Calu3 (cell line): ENCODE results near the gene SLC6A12. TPM values are rescaled to one million over a fixed set of nuclear protein-coding genes. Genes with fewer than 3 reads are reported as not detected.
"Not testable (repeated sequence)": the region's sequence is repeated elsewhere in the genome, so short reads cannot be mapped to it uniquely, and the experiment has no call there.

ENCODE experiments used
- BruUV-seq: library from RNA; stranded (reverse); fragments of 400-500 nt; replicated peaks from 2 replicates; lab custom pipeline; 2021; lab: Mats Ljungman, UMichigan
- CTCF ChIA-PET: fragments of 300-600 bp; sonication (Branson Sonifier 250); formaldehyde crosslinking; loops from one replicate; lab custom pipeline; 2022; ENCODE audit warnings: antibody characterized with exemption; lab: Charles Lee
- DNase-seq: peaks from one replicate; pipeline ENCODE4 v3.0.0; 2022
- H3K27ac Mint-ChIP-seq: one replicate; pipeline ENCODE4 v1.8.0; 2022; ENCODE audit warnings: mixed read lengths; ENCODE audit not compliant: unreplicated experiment
- H3K27me3 Mint-ChIP-seq: one replicate; pipeline ENCODE4 v1.8.0; 2022; ENCODE audit warnings: mixed read lengths; ENCODE audit not compliant: unreplicated experiment
- H3K36me3 Mint-ChIP-seq: one replicate; pipeline ENCODE4 v1.8.0; 2022; ENCODE audit warnings: mild to moderate bottlenecking, moderate library complexity, mixed read lengths; ENCODE audit not compliant: insufficient read depth, unreplicated experiment
- H3K4me1 Mint-ChIP-seq: one replicate; pipeline ENCODE4 v1.8.0; 2022; ENCODE audit warnings: mild to moderate bottlenecking, low read depth, mixed read lengths; ENCODE audit not compliant: unreplicated experiment
- H3K4me3 Mint-ChIP-seq: one replicate; pipeline ENCODE4 v1.8.0; 2022; ENCODE audit warnings: mild to moderate bottlenecking, low read depth, moderate library complexity, mixed read lengths; ENCODE audit not compliant: unreplicated experiment
- H3K9me3 Mint-ChIP-seq: one replicate; pipeline ENCODE4 v1.8.0; 2022; ENCODE audit warnings: low read depth, mixed read lengths; ENCODE audit not compliant: unreplicated experiment
- intact Hi-C: fragments of 100-400 bp; cut with micrococcal nuclease; formaldehyde crosslinking; loops from one replicate; pipeline ENCODE4 v1.10.0; 2022; ENCODE audit not compliant: unreplicated experiment
- total RNA-seq: library from RNA; stranded (reverse); gene quantifications from 2 replicates; pipeline ENCODE4 v1.2.3, GENCODE V29; 2022
- TF ChIP-seq, protein P1 (sequence below): fragments of 200-600 bp; IDR thresholded peaks from one replicate; pipeline ENCODE4 v1.8.0; 2022; ENCODE audit warnings: antibody characterized with exemption; ENCODE audit not compliant: unreplicated experiment

Gene SLC6A12
- total RNA-seq, 1 experiment from 2014 or later, result 0.90 TPM

DNA sequence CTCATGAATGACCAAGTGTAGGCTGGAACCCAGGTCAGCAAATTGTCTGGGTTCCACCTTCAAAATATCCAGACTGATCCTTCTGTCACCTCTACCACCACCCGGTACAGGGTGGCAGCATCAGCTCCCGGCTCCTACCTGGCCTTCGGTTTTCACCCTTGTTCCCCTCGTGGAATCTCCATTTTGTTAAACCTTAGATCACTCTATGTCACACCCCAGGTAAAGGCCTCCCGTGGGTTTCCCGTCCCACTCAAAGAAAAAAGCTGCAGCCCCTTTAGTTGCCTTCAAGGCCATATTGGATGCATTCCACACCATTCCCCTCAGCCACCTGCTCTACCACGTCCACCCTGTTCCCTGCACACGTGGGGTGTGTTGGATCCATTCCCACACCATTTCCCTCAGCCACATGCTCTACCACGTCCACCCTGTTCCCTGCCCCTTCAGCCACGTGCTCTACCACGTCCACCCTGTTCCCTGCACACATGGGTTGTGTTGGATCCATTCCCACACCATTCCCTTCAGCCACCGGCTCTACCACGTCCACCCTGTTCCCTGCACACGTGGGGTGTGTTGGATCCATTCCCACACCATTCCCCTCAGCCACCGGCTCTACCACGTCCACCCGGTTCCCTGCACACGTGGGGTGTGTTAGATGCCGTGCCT lies 24.9 kb upstream of the SLC6A12 start:
- intact Hi-C loops, result no loop called here
- no TSS peak for BruUV-seq
- CTCF ChIA-PET, result no interaction called here
- TF ChIP-seq, protein P1, sequence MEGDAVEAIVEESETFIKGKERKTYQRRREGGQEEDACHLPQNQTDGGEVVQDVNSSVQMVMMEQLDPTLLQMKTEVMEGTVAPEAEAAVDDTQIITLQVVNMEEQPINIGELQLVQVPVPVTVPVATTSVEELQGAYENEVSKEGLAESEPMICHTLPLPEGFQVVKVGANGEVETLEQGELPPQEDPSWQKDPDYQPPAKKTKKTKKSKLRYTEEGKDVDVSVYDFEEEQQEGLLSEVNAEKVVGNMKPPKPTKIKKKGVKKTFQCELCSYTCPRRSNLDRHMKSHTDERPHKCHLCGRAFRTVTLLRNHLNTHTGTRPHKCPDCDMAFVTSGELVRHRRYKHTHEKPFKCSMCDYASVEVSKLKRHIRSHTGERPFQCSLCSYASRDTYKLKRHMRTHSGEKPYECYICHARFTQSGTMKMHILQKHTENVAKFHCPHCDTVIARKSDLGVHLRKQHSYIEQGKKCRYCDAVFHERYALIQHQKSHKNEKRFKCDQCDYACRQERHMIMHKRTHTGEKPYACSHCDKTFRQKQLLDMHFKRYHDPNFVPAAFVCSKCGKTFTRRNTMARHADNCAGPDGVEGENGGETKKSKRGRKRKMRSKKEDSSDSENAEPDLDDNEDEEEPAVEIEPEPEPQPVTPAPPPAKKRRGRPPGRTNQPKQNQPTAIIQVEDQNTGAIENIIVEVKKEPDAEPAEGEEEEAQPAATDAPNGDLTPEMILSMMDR, result no peak
- DNase-seq, result no peak
- Mint-ChIP-seq H3K4me3 (no peak overlapping the region), H3K27ac (no peak overlapping the region), H3K9me3 (peaks cover 13% of the 10 kb centered on the region), H3K36me3 (no peaks in the 10 kb centered on the region), H3K4me1 (no peaks in the 10 kb centered on the region), H3K27me3 (peaks cover 17% of the 10 kb centered on the region)

DNA sequence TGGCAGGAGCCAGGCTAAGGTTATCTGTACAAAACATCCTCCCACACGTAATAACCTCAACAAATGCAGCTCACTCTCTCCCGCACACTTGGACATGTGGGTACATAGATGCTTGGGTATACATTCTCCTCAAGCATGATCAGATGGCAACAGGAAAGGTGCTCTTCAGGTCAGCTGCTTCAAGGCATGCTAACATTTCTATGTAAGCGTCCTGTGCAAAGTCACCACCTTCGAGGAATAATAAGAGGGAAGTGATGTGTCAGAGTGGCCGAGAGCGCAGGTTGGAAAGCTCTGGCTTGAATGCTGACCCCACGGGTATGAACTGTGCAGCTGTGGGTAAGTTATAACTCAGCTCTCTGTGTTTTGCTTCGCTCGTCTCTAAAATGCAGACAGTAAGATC lies 24.2 kb upstream of the SLC6A12 start:
- CTCF ChIA-PET, result no interaction called here
- Mint-ChIP-seq H3K27ac (no peak overlapping the region), H3K4me3 (no peak overlapping the region), H3K9me3 (peaks cover 13% of the 10 kb centered on the region), H3K36me3 (no peaks in the 10 kb centered on the region), H3K4me1 (no peaks in the 10 kb centered on the region), H3K27me3 (peaks cover 17% of the 10 kb centered on the region)
- no TSS peak for BruUV-seq
- DNase-seq, result no peak
- intact Hi-C loops, result no loop called here
- TF ChIP-seq, protein P1, result no peak

DNA sequence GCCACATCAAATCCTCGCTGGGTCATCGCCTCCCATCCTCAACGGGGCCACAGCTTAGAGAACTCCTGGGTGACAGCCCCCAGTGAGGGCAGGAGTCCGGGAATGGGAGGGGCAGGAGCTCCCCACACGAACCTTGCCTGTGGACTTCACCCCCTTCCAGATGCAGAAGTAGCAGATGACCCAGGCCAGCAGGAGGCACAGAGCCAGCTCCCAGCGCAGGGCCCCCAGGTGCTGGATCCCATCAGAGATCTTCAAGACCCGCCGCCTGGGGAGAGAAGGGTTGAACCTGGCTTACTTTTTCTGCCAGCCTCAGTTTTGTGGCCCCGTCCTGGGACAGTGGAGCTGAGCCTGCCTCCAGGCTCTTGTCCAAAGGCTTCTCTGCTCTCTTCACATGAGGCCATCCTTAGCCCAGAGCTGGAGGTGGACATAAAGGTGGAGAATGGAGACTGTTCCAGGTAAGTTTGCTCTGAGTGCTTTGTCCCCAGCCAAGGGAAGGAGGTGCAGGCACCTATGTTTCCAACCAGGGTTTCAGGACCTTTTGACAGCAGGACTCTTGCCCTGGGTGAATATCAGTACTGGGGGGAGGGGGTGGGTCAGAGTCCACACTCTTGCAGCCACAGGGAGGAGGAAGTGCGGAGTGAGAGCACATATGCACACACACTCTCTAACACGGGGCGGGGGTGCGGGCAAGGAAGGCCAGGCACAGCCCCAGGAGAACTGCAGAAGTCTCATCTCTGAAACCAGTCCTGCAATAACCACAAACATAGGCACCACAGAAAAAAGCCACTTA lies 23.3 kb upstream of the SLC6A12 start:
- no peak overlapping the region for H3K27ac Mint-ChIP-seq
- H3K36me3 Mint-ChIP-seq, result no peaks in the 10 kb centered on the region
- CTCF ChIA-PET, result no interaction called here
- no peak for DNase-seq
- no peaks in the 10 kb centered on the region for H3K4me1 Mint-ChIP-seq
- TF ChIP-seq, protein P1, result no peak
- intact Hi-C loops, result no loop called here
- H3K4me3 Mint-ChIP-seq, result no peak overlapping the region
- H3K27me3 Mint-ChIP-seq, result peaks cover 17% of the 10 kb centered on the region
- BruUV-seq, result no TSS peak
- H3K9me3 Mint-ChIP-seq, result peaks cover 13% of the 10 kb centered on the region

DNA sequence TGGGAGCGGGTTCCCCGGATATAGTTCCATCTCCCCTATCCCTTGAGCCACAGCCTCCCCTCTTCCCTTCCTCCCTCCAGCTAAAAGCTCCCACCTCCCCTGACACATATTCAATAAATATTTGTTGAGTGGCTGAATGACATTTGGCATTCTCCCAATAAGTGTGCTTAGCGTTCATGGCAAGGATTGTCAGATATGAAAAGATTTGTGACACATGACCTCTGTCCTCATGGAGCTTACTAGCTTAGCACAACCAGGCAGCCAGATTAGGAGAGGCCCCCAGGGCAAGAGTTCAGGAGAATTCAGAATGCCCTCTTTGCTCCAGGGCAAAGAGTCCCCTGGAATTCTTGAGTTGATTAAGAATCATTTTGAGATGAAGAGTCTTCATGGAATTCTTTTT lies 22.5 kb upstream of the SLC6A12 start:
- H3K4me1 Mint-ChIP-seq, result no peaks in the 10 kb centered on the region
- H3K9me3 Mint-ChIP-seq, result peaks cover 13% of the 10 kb centered on the region
- TF ChIP-seq, protein P1, result no peak
- no TSS peak for BruUV-seq
- H3K27me3 Mint-ChIP-seq, result peaks cover 17% of the 10 kb centered on the region
- no peak overlapping the region for H3K4me3 Mint-ChIP-seq
- no peak for DNase-seq
- intact Hi-C loops, result no loop called here
- H3K27ac Mint-ChIP-seq, result no peak overlapping the region
- CTCF ChIA-PET, result no interaction called here
- H3K36me3 Mint-ChIP-seq, result no peaks in the 10 kb centered on the region

DNA sequence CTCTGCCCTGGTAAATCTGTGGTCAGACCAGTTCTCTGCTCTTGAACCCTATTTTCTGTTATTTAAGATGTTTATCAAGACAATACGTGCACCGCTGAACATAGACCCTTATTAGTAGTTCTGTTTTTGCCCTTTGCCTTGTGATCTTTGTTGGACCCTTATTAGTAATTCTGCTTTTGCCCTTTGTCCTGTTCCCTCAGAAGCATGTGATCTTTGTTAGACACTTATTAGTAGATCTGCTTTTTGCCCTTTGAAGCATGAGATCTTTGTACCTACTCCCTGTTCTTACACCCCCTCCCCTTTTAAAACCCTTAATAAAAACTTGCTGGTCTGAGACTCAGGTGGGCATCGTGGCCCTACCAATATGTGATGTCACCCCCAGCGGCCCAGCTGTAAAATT lies 22.0 kb upstream of the SLC6A12 start:
- DNase-seq, BruUV-seq, H3K27ac Mint-ChIP-seq, H3K36me3 Mint-ChIP-seq, CTCF ChIA-PET, H3K4me3 Mint-ChIP-seq, H3K4me1 Mint-ChIP-seq, intact Hi-C loops: not testable (repeated sequence)
- Mint-ChIP-seq H3K9me3 (peaks cover 13% of the 10 kb centered on the region), H3K27me3 (peaks cover 17% of the 10 kb centered on the region)
